Astrocyte of the cerebellum (primary cell): ENCODE results near the gene TTC8.
"Not testable (repeated sequence)": the region's sequence is repeated elsewhere in the genome, so short reads cannot be mapped to it uniquely, and the experiment has no call there.

ENCODE experiments used
- DNase-seq: peaks from one replicate; pipeline ENCODE4 v3.0.0-alpha.2; 2011; ENCODE audit warnings: low read depth
- H3K4me3 ChIP-seq: 2 replicates; pipeline ENCODE4 v1.5.1; 2011; ENCODE audit warnings: mild to moderate bottlenecking, low read depth, low read length, moderate library complexity
- CTCF ChIP-seq: IDR thresholded peaks from 2 replicates; pipeline ENCODE4 v1.5.1; 2012; ENCODE audit warnings: low read length, low read depth, moderate library complexity, mild to moderate bottlenecking; ENCODE audit errors: missing control alignments
- in situ Hi-C: cut with HindIII; loops from 2 replicates; pipeline ENCODE4 v1.10.0; 2017; ENCODE audit warnings: low sequenced_read_pairs

Gene TTC8

GRCh38 chr14:88804035-88804434 is 20.4 kb upstream of the TTC8 start:
- in situ Hi-C loops, result no loop called here
- TF ChIP-seq CTCF, result no peak
- no peak overlapping the region for H3K4me3 ChIP-seq
- DNase-seq, result no peak

- H3K4me3 ChIP-seq, result no peak overlapping the region
- DNase-seq, result no peak
- in situ Hi-C loops, result no loop called here
- TF ChIP-seq CTCF, result no peak
Measured at GRCh38 chr14:88804477-88804876, 20.0 kb upstream of the TTC8 start.

GRCh38 chr14:88808359-88808758 is 16.1 kb upstream of the TTC8 start:
- in situ Hi-C loops, result no loop called here
- DNase-seq, result no peak
- H3K4me3 ChIP-seq, result no peak overlapping the region
- no peak for TF ChIP-seq CTCF

- in situ Hi-C loops, result no loop called here
Measured at GRCh38 chr14:88815980-88816379, 8.5 kb upstream of the TTC8 start.

GRCh38 chr14:88818018-88818417 is 6.4 kb upstream of the TTC8 start:
- no peak overlapping the region for H3K4me3 ChIP-seq
- TF ChIP-seq CTCF, result no peak
- DNase-seq, result no peak
- in situ Hi-C loops, result no loop called here

More at GRCh38 chr14:88815980-88816379, 8.5 kb upstream of the TTC8 start:
- TF ChIP-seq CTCF, result no peak
- H3K4me3 ChIP-seq, result no peak overlapping the region
- no peak for DNase-seq

- H3K4me3 ChIP-seq, DNase-seq, in situ Hi-C loops: not testable (repeated sequence)
Measured at GRCh38 chr14:88819674-88820073, 4.8 kb upstream of the TTC8 start.

- TF ChIP-seq CTCF, result no peak
- no peak overlapping the region for H3K4me3 ChIP-seq
- DNase-seq, result no peak
- in situ Hi-C loops, result no loop called here
Measured at GRCh38 chr14:88821378-88821777, 3.1 kb upstream of the TTC8 start.
